ENCODE results near the gene NCOA7. TPM values are rescaled to one million over a fixed set of nuclear protein-coding genes. Genes with fewer than 3 reads are reported as not detected.
"Not testable (repeated sequence)": the region's sequence is repeated elsewhere in the genome, so short reads cannot be mapped to it uniquely, and the experiment has no call there.

The NCOA7 gene
- total RNA-seq, 2 experiments from 2014 or later, result 42.3 to 43.4 TPM

GRCh38 chr6:125956506-125957390 lies 166.0 kb downstream of the NCOA7 start, which contains the start of gene HINT3:
Gene HINT3 (plus strand): TSS chr6:125956770. CDS start chr6:125956978, 208 bp downstream.
- Mint-ChIP-seq H3K9me3 (no peaks in the 10 kb centered on the region), H3K4me1 (ENCODE audit: low read depth) (peaks cover 6% of the 10 kb centered on the region), H3K27me3 (peaks cover 4% of the 10 kb centered on the region), H3K27ac (peak within 1 kb of the TSS; percentile 43), H3K36me3 (no peaks in the 10 kb centered on the region), H3K4me3 (peak within 1 kb of the TSS; percentile 58)
- CTCF ChIA-PET, result interaction anchor here (0.6 to 5.9 kb wide), 66 partner anchors 8 to 861 kb away, joined by 3 to 106 read pairs (median 6); partner anchors contain the start of genes HDDC2, NCOA7 and TRMT11
- DNase-seq, result peak; percentile 99
- POLR2A ChIA-PET, result interaction anchor here (0.6 to 3.0 kb wide), 13 partner anchors 9 to 178 kb away, joined by 3 to 32 read pairs (median 4); partner anchors contain the start of genes NCOA7 and TRMT11
- intact Hi-C loops (cut with micrococcal nuclease), result loop anchor here (1.0 to 5.0 kb wide), 9 partner anchors 30 to 654 kb away; partner anchors contain the start of genes HDDC2 and TRMT11

- H3K9me3 Mint-ChIP-seq, result no peaks in the 10 kb centered on the region
- ChIA-PET CTCF (interaction anchor here (0.6 to 5.9 kb wide), 24 partner anchors 8 to 656 kb away, joined by 3 to 106 read pairs (median 10); partner anchors contain the start of genes HDDC2, NCOA7 and TRMT11), POLR2A (interaction anchor here (2.0 to 3.0 kb wide), 3 partner anchors 29 to 176 kb away, joined by 9 to 32 read pairs (median 17); partner anchors contain the start of genes NCOA7 and TRMT11)
- no peaks in the 10 kb centered on the region for H3K36me3 Mint-ChIP-seq
- H3K4me1 Mint-ChIP-seq (ENCODE audit: low read depth), result peaks cover 6% of the 10 kb centered on the region
- intact Hi-C loops (cut with micrococcal nuclease), result loop anchor here (2.0 to 5.0 kb wide), 3 partner anchors 29 to 655 kb away; partner anchors contain the start of genes HDDC2 and TRMT11
- no peak for DNase-seq
- H3K27me3 Mint-ChIP-seq, result peaks cover 2% of the 10 kb centered on the region
- no peak overlapping the region for H3K27ac Mint-ChIP-seq
- H3K4me3 Mint-ChIP-seq, result no peak overlapping the region
Measured at GRCh38 chr6:125957391-125957693, 166.6 kb downstream of the NCOA7 start.

GRCh38 chr6:125957845-125958244 lies 167.1 kb downstream of the NCOA7 start:
- Mint-ChIP-seq H3K36me3 (no peaks in the 10 kb centered on the region), H3K27me3 (peaks cover 2% of the 10 kb centered on the region), H3K27ac (no peak overlapping the region), H3K9me3 (no peaks in the 10 kb centered on the region), H3K4me1 (ENCODE audit: low read depth) (peaks cover 6% of the 10 kb centered on the region), H3K4me3 (no peak overlapping the region)
- DNase-seq, result no peak
- POLR2A ChIA-PET, result interaction anchor here (2.0 to 3.0 kb wide), 3 partner anchors 29 to 177 kb away, joined by 9 to 32 read pairs (median 17); partner anchors contain the start of genes NCOA7 and TRMT11
- CTCF ChIA-PET, result interaction anchor here (1.3 to 5.9 kb wide), 13 partner anchors 10 to 177 kb away, joined by 3 to 106 read pairs (median 29); partner anchors contain the start of genes NCOA7 and TRMT11
- intact Hi-C loops (cut with micrococcal nuclease), result loop anchor here (2.0 to 5.0 kb wide), 3 partner anchors 29 to 656 kb away; partner anchors contain the start of genes HDDC2 and TRMT11

GRCh38 chr6:125959041-125959440 lies 168.3 kb downstream of the NCOA7 start:
- H3K9me3 Mint-ChIP-seq, result no peaks in the 10 kb centered on the region
- ChIA-PET POLR2A (no interaction called here), CTCF (interaction anchor here (4.6 to 5.9 kb wide), 4 partner anchors 16 to 178 kb away, joined by 31 to 106 read pairs (median 59); partner anchors contain the start of gene NCOA7)
- DNase-seq, result no peak
- H3K27me3 Mint-ChIP-seq, result no peaks in the 10 kb centered on the region
- no peak overlapping the region for H3K27ac Mint-ChIP-seq
- intact Hi-C loops (cut with micrococcal nuclease), result loop anchor here (5.0 kb wide), 1 partner anchor 657 kb away; the partner anchor contains the start of gene HDDC2
- peaks cover 12% of the 10 kb centered on the region for H3K4me1 Mint-ChIP-seq (ENCODE audit: low read depth)
- no peak overlapping the region for H3K4me3 Mint-ChIP-seq
- H3K36me3 Mint-ChIP-seq, result no peaks in the 10 kb centered on the region

- Mint-ChIP-seq H3K36me3 (no peaks in the 10 kb centered on the region), H3K4me3 (no peak overlapping the region), H3K27ac (no peak overlapping the region), H3K27me3 (no peaks in the 10 kb centered on the region), H3K9me3 (no peaks in the 10 kb centered on the region), H3K4me1 (ENCODE audit: low read depth) (peaks cover 8% of the 10 kb centered on the region)
- intact Hi-C loops (cut with micrococcal nuclease), result no loop called here
- POLR2A ChIA-PET, result no interaction called here
- CTCF ChIA-PET, result interaction anchor here (1.4 to 2.0 kb wide), 3 partner anchors 13 to 72 kb away, joined by 4 to 5 read pairs (median 4); no protein-coding TSS in a partner anchor
- DNase-seq, result no peak
Measured at GRCh38 chr6:125961117-125961516, 170.4 kb downstream of the NCOA7 start.

- H3K36me3 Mint-ChIP-seq, result peaks cover 6% of the 10 kb centered on the region
- no peaks in the 10 kb centered on the region for H3K27me3 Mint-ChIP-seq
- no peak for DNase-seq
- no peak overlapping the region for H3K4me3 Mint-ChIP-seq
- H3K4me1 Mint-ChIP-seq (ENCODE audit: low read depth), result peaks cover 9% of the 10 kb centered on the region
- no peaks in the 10 kb centered on the region for H3K9me3 Mint-ChIP-seq
- ChIA-PET POLR2A (no interaction called here), CTCF (interaction anchor here (0.6 to 1.8 kb wide), 3 partner anchors 11 to 172 kb away, joined by 3 to 9 read pairs (median 4); partner anchors contain the start of gene NCOA7)
- no peak overlapping the region for H3K27ac Mint-ChIP-seq
- intact Hi-C loops (cut with micrococcal nuclease), result no loop called here
Measured at GRCh38 chr6:125962900-125963497, 172.2 kb downstream of the NCOA7 start.

GRCh38 chr6:125963817-125964216 lies 173.1 kb downstream of the NCOA7 start:
- intact Hi-C loops (cut with micrococcal nuclease), result no loop called here
- H3K27me3 Mint-ChIP-seq, result no peaks in the 10 kb centered on the region
- peaks cover 9% of the 10 kb centered on the region for H3K4me1 Mint-ChIP-seq (ENCODE audit: low read depth)
- no peaks in the 10 kb centered on the region for H3K9me3 Mint-ChIP-seq
- ChIA-PET CTCF (interaction anchor here (1.4 to 2.1 kb wide), 3 partner anchors 11 to 173 kb away, joined by 6 to 9 read pairs (median 9); partner anchors contain the start of gene NCOA7), POLR2A (no interaction called here)
- no peak for DNase-seq
- H3K36me3 Mint-ChIP-seq, result peaks cover 12% of the 10 kb centered on the region
- H3K4me3 Mint-ChIP-seq, result no peak overlapping the region
- no peak overlapping the region for H3K27ac Mint-ChIP-seq

GRCh38 chr6:125966569-125966968 lies 175.8 kb downstream of the NCOA7 start:
- peaks cover 12% of the 10 kb centered on the region for H3K36me3 Mint-ChIP-seq
- peaks cover 7% of the 10 kb centered on the region for H3K4me1 Mint-ChIP-seq (ENCODE audit: low read depth)
- no peak for DNase-seq
- no peaks in the 10 kb centered on the region for H3K9me3 Mint-ChIP-seq
- no peaks in the 10 kb centered on the region for H3K27me3 Mint-ChIP-seq
- ChIA-PET CTCF (no interaction called here), POLR2A (no interaction called here)
- no peak overlapping the region for H3K27ac Mint-ChIP-seq
- intact Hi-C loops (cut with micrococcal nuclease), result no loop called here
- H3K4me3 Mint-ChIP-seq, result no peak overlapping the region

- peaks cover 12% of the 10 kb centered on the region for H3K36me3 Mint-ChIP-seq
- H3K9me3 Mint-ChIP-seq, result no peaks in the 10 kb centered on the region
- no peak overlapping the region for H3K27ac Mint-ChIP-seq
- no peak overlapping the region for H3K4me3 Mint-ChIP-seq
- peaks cover 6% of the 10 kb centered on the region for H3K4me1 Mint-ChIP-seq (ENCODE audit: low read depth)
- ChIA-PET CTCF (interaction anchor here (1.4 kb wide), 1 partner anchor 12 kb away, joined by 9 read pairs; the partner anchor contains the start of gene HINT3), POLR2A (no interaction called here)
- H3K27me3 Mint-ChIP-seq, result no peaks in the 10 kb centered on the region
- DNase-seq, result no peak
- intact Hi-C loops (cut with micrococcal nuclease), result no loop called here
Measured at GRCh38 chr6:125968493-125968892, 177.7 kb downstream of the NCOA7 start.

GRCh38 chr6:125970760-125971159 lies 180.0 kb downstream of the NCOA7 start:
- Mint-ChIP-seq H3K4me1 (ENCODE audit: low read depth) (peaks cover 6% of the 10 kb centered on the region), H3K27ac (no peak overlapping the region), H3K4me3 (no peak overlapping the region), H3K36me3 (peaks cover 18% of the 10 kb centered on the region), H3K27me3 (no peaks in the 10 kb centered on the region), H3K9me3 (no peaks in the 10 kb centered on the region)
- no peak for DNase-seq
- intact Hi-C loops (cut with micrococcal nuclease), result no loop called here
- ChIA-PET POLR2A (interaction anchor here (1.3 kb wide), 1 partner anchor 16 kb away, joined by 6 read pairs; the partner anchor contains the start of gene TRMT11), CTCF (interaction anchor here (0.8 to 1.7 kb wide), 6 partner anchors 10 to 199 kb away, joined by 3 to 6 read pairs (median 3); partner anchors contain the start of gene HINT3)

- H3K9me3 Mint-ChIP-seq; H3K4me1 Mint-ChIP-seq (ENCODE audit: low read depth); H3K27me3 Mint-ChIP-seq; DNase-seq; intact Hi-C loops (cut with micrococcal nuclease); H3K27ac Mint-ChIP-seq; POLR2A ChIA-PET; H3K4me3 Mint-ChIP-seq: not testable (repeated sequence)
- peaks cover 15% of the 10 kb centered on the region for H3K36me3 Mint-ChIP-seq
- CTCF ChIA-PET, result interaction anchor here (1.1 to 2.8 kb wide), 3 partner anchors 8 to 659 kb away, joined by 3 to 20 read pairs (median 4); partner anchors contain the start of gene TRMT11
Measured at GRCh38 chr6:125972478-125972877, 181.7 kb downstream of the NCOA7 start.
